Measurements from ENCODE around the gene TDRD10. TPM values are rescaled to one million over a fixed set of nuclear protein-coding genes. Genes with fewer than 3 reads are reported as not detected.

Gene TDRD10
- total RNA-seq (2013) = not detected
- polyA plus RNA-seq (not detected), polyA minus RNA-seq (not detected in 2 replicates), total RNA-seq (0 to 0.45 (median 0.04) reads per million in 11 experiments)

GRCh38 chr1:154502066-154502743 is at the start of gene TDRD10, which contains the start of gene SHE:
TDRD10 (plus strand) TSS chr1:154502219; CDS start chr1:154506904, 4,685 bp downstream.
SHE (minus strand) TSS chr1:154502412; CDS start chr1:154502026, 386 bp downstream.
- H3K4me1 ChIP-seq (ENCODE audit: control insufficient read depth in 1 of 2, insufficient read depth in 2 of 2, low read length in 2 of 2) = peaks cover 12 to 18% of the 10 kb centered on the region in 2 donors
- peaks cover 11% of the 10 kb centered on the region for H3K4me1 Mint-ChIP-seq
- peak within 1 kb of the TSS in 2 of 3 experiments; percentile 36 to 69 for H3K4me3 ChIP-seq (replicated peaks in 1 of 3; ENCODE audit: low read depth in 2 of 3, low read length in 3 of 3)
- 2% methylated on average over 90 of the region's 90 CpGs for WGBS (ENCODE audit: insufficient coverage)
- peaks cover 6 to 17% of the 10 kb centered on the region in 2 donors for H3K9me3 ChIP-seq (replicated peaks in 1 of 2; ENCODE audit: control insufficient read depth in 1 of 2, insufficient read depth in 1 of 2, low read length in 2 of 2)
- H3K79me2 ChIP-seq (ENCODE audit: insufficient read depth, low read length) = no peaks in the 10 kb centered on the region
- peak within 1 kb of the TSS; percentile 82 for H3K4me2 ChIP-seq (replicated peaks; ENCODE audit: extremely low read depth, low read length, poor library complexity, severe bottlenecking)
- no peak within 1 kb of the TSS for H3K9ac ChIP-seq (ENCODE audit: insufficient read depth, low read length, poor library complexity, severe bottlenecking)
- H2AFZ ChIP-seq (ENCODE audit: insufficient read depth, low read depth, low read length, poor library complexity, severe bottlenecking) = peak within 1 kb of the TSS; percentile 70
- H3K27me3 Mint-ChIP-seq (ENCODE audit: low read depth in 3 of 3) = peaks cover 55 to 85% (median 56%) of the 10 kb centered on the region in 3 donors
- no peaks in the 10 kb centered on the region for H4K20me1 ChIP-seq (ENCODE audit: insufficient read depth, low read length)
- intact Hi-C loops (cut with micrococcal nuclease) = no loop called here
- peaks cover 55 to 72% of the 10 kb centered on the region in 2 donors for H3K27me3 ChIP-seq (ENCODE audit: control insufficient read depth in 2 of 2, insufficient read depth in 2 of 2, low read length in 2 of 2)
- H3K9me3 Mint-ChIP-seq = peaks cover 3 to 28% (median 18%) of the 10 kb centered on the region in 7 donors
- no peak within 1 kb of the TSS for H3K27ac ChIP-seq (ENCODE audit: low read depth in 1 of 2, low read length in 2 of 2)
- no peaks in the 10 kb centered on the region for H3K36me3 ChIP-seq (replicated peaks in 1 of 2; ENCODE audit: control insufficient read depth in 1 of 2, insufficient read depth in 2 of 2, low read length in 2 of 2)
- H3K27ac Mint-ChIP-seq = no peak within 1 kb of the TSS
- H3K4me3 Mint-ChIP-seq = peak within 1 kb of the TSS; percentile 73 to 87
- no peak for DNase-seq
- peaks cover 7 to 12% of the 10 kb centered on the region in 2 donors for H3K36me3 Mint-ChIP-seq
- TF ChIP-seq, protein P1, sequence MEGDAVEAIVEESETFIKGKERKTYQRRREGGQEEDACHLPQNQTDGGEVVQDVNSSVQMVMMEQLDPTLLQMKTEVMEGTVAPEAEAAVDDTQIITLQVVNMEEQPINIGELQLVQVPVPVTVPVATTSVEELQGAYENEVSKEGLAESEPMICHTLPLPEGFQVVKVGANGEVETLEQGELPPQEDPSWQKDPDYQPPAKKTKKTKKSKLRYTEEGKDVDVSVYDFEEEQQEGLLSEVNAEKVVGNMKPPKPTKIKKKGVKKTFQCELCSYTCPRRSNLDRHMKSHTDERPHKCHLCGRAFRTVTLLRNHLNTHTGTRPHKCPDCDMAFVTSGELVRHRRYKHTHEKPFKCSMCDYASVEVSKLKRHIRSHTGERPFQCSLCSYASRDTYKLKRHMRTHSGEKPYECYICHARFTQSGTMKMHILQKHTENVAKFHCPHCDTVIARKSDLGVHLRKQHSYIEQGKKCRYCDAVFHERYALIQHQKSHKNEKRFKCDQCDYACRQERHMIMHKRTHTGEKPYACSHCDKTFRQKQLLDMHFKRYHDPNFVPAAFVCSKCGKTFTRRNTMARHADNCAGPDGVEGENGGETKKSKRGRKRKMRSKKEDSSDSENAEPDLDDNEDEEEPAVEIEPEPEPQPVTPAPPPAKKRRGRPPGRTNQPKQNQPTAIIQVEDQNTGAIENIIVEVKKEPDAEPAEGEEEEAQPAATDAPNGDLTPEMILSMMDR (IDR thresholded peaks at IDR 0.05) = no peak

GRCh38 chr1:154453161-154453560 is 48.9 kb upstream of the TDRD10 start:
- peaks cover 0 to 2% (median 0%) of the 10 kb centered on the region in 3 donors for H3K27me3 Mint-ChIP-seq (ENCODE audit: low read depth in 3 of 3)
- Histone ChIP-seq H3K4me3 (replicated peaks in 1 of 3; ENCODE audit: low read depth in 2 of 3, low read length in 3 of 3) (peak overlapping the region in 1 of 3 experiments; percentile 46), H3K9me3 (replicated peaks in 1 of 2; ENCODE audit: control insufficient read depth in 1 of 2, insufficient read depth in 1 of 2, low read length in 2 of 2) (no peaks in the 10 kb centered on the region), H4K20me1 (ENCODE audit: insufficient read depth, low read length) (peaks cover 39% of the 10 kb centered on the region), H3K27me3 (ENCODE audit: control insufficient read depth in 2 of 2, insufficient read depth in 2 of 2, low read length in 2 of 2) (no peaks in the 10 kb centered on the region), H3K4me1 (ENCODE audit: control insufficient read depth in 1 of 2, insufficient read depth in 2 of 2, low read length in 2 of 2) (peaks cover 58 to 64% of the 10 kb centered on the region in 2 donors), H3K79me2 (ENCODE audit: insufficient read depth, low read length) (peaks cover 57% of the 10 kb centered on the region), H3K36me3 (replicated peaks in 1 of 2; ENCODE audit: control insufficient read depth in 1 of 2, insufficient read depth in 2 of 2, low read length in 2 of 2) (peaks cover 52 to 69% of the 10 kb centered on the region in 2 donors), H3K9ac (ENCODE audit: insufficient read depth, low read length, poor library complexity, severe bottlenecking) (peak overlapping the region; percentile 44), H3K4me2 (replicated peaks; ENCODE audit: extremely low read depth, low read length, poor library complexity, severe bottlenecking) (peak overlapping the region; percentile 38), H2AFZ (ENCODE audit: insufficient read depth, low read depth, low read length, poor library complexity, severe bottlenecking) (no peak overlapping the region), H3K27ac (ENCODE audit: low read depth in 1 of 2, low read length in 2 of 2) (peak overlapping the region; percentile 87 to 91)
- H3K9me3 Mint-ChIP-seq = peaks cover 0 to 2% (median 0%) of the 10 kb centered on the region in 7 donors
- H3K4me1 Mint-ChIP-seq = peaks cover 56% of the 10 kb centered on the region
- TF ChIP-seq, protein P1 (IDR thresholded peaks at IDR 0.05) = no peak
- peak; percentile 44 to 53 (median 45) for DNase-seq
- H3K4me3 Mint-ChIP-seq = peak overlapping the region; percentile 65 to 78
- peaks cover 72 to 86% of the 10 kb centered on the region in 2 donors for H3K36me3 Mint-ChIP-seq
- peak overlapping the region; percentile 95 to 99 (median 98) for H3K27ac Mint-ChIP-seq
- intact Hi-C loops (cut with micrococcal nuclease) = loop anchor here in 1 of 2 donors (2.0 kb wide), 1 partner anchor 14 kb away; no protein-coding TSS in a partner anchor
- WGBS (ENCODE audit: insufficient coverage) = no CpG with 5 or more reads among the region's 5 CpGs
